EL (cell line): ENCODE data around the gene FGD3.

Source experiments
- DNase-seq: peaks from one replicate; pipeline ENCODE4 v3.0.0-alpha.2; 2016

The FGD3 gene

DNA sequence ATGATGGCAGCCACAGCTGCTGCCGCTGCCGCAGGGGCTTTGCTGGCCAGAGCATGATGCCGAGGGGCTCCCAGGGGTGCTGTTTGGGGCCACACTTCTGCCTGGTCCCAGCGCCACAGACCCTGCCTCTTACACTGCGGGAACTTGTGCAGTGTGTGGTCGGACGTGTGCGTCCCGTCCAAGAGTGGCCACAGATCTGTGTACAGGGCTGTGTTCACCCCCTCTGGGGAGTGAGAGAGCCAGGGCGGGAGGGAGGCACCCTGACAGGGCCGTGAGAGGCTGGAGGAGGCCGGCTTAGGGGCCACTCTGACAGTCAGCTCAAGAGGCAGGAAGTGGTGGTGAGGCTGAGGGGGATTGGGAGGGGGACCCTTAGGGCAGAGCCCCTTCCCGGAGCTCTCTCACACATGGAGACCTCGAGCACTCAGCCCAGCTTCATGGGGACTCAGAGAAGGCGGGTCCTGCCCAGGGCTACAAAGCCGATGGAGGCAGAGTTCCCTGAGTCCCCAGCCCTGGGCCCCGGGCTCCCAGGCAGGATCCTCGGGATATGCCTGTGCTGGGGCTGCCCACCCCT lies 135.6 kb downstream of the FGD3 start:
- DNase-seq = no peak

DNA sequence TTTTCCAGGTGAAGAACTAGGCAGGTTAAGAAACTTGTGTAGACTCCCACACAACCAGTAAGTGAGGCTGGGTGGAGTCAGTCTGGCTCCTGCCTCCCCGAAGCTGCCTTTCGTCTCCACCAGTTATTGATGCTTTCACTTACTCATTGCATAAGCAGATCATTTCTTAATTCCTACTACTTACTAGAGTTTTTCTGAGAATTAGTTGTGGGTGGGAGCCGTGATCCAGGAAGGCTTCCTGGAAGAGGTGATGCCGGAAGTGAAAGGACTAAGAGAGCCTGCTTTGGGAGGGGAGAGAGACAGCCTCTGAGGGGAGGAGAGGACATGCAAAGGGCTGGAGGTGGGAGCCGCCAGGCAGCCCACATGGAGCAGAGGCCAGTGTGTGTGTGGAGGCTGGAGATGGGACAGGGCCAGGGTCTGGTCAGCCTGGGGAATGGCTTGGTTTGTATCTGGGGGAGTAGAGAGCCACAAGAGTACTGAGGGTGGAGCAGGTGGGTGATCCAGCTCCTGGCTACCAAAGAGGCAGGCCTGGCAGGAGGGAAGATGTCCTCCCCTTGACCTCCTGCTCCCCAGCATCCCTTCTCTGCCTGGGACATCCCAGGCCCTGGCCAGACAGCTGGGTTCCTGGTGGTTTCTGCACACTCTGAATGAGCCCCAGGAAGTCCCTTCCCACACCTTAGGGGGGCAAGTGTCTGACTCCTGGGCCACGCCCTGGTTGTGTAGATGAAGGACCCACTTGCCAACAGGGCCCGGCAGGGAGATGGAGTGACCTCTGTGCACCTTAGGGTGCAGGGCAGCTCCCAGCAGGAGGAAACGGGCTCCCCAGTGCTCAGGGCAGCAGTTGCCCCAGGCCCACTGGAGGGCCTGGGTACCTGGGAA lies 136.5 kb downstream of the FGD3 start:
- DNase-seq = no peak

DNA sequence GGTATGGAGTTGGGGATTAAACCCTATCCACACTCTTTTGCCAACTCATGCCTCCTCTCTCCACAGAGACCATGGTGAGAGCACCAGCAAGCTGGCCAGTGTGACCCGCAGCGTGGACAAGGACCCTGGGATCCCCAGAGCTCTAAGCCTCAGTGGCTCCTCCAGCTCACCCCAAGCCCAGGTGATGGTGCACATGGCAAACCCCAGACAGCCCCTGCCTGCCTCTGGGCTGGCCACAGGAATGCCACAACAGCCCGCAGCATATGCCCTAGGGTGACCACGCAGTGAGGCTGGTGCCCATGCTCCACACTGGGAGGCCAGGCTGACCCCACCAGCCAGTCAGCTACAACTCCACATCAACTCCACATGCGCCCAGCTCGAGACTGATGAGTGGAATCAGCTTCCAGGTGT lies 137.2 kb downstream of the FGD3 start:
- DNase-seq = no peak

DNA sequence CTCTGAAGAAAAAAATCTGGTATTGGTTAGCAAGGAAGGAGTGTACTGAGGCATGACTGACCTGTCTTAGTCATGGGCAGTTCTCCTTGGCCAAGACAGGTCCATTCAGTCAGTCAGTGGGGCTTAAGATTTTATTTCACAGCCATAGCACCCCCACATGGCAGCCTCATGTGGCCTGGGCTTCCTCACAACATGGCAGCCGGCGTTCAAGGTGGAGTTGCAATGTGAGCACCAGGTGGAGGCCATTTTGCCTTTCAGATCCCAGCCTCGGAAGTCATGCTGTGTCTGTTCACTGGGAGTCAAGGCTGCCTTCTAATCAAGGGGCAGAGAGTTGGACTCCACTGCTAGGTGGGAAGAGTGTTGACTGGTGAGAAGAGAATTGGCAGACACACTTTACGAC lies 138.4 kb downstream of the FGD3 start:
- no peak for DNase-seq
